ENCODE results near the gene ZNF570. TPM values are rescaled to one million over a fixed set of nuclear protein-coding genes. Genes with fewer than 3 reads are reported as not detected.

The ZNF570 gene
- total and polyA plus RNA-seq, 2 of the 13 experiments (the other 11 are each of a cell fraction or from before 2014, with no cell fraction given): 1.0 to 4.4 TPM

DNA sequence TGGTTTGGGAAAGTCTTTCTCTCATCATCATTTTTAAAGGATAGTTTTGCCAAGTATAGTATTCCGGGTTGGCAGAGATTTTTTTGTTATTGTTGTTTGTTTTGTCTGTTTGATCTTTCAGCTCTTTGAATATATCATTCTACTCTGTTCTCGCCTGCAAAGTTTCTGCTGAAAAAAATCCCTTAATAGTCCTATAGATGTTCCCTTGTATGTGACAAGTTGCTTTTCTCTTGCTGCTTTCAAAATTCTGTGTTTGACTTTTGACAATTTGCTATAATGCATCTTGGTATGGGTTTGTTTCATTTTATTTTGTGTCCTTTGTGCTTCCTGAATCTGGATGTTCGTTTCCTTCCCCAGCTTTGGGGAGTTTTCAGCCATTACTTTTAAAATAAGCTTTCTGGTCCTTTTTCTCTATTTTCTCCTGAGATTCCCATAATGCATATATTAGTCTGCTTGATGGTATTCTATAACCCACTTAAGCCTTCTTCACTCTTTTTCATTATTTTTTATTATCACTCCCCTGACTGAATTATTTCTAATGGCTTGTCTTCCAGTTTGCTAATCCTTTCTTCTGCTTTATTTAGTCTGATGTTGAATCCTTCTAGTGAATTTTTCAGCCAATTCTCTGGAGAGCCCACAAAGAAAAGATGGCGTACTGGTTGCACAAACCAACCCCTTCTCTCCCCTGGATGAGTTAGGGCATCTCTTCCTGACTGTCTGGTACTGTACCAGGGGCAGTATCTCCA lies 16.5 kb upstream of the ZNF570 start:
- Histone ChIP-seq H3K27me3 (ENCODE audit: control insufficient read depth in 1 of 2, insufficient read depth in 2 of 2, low read length in 2 of 2) (no peaks in the 10 kb centered on the region), H3K36me3 (replicated peaks in 1 of 2; ENCODE audit: control insufficient read depth in 1 of 2, insufficient read depth in 2 of 2, low read length in 2 of 2) (0 out of 5 replicates have a peak, but pooled peaks cover 0 to 1% of the 10 kb centered on the region in 2 experiments), H2AFZ (ENCODE audit: low read length) (no peak overlapping the region), H3K4me1 (ENCODE audit: insufficient read depth, low read length) (no peaks in the 10 kb centered on the region), H3K4me2 (ENCODE audit: low read depth, low read length) (no peak overlapping the region), H3K27ac (ENCODE audit: extremely low read length, insufficient read depth, low read length) (no peak overlapping the region), H3K4me3 (replicated peaks in 1 of 3; ENCODE audit: insufficient read depth in 1 of 3, low read depth in 2 of 3, low read length in 3 of 3) (no peak overlapping the region), H3K9me3 (ENCODE audit: low read length) (peaks cover 99% of the 10 kb centered on the region), H3K9ac (ENCODE audit: insufficient read depth, low read depth, low read length) (no peak overlapping the region), H4K20me1 (ENCODE audit: insufficient read depth, low read length) (no peaks in the 10 kb centered on the region), H3K79me2 (ENCODE audit: insufficient read depth, low read length) (no peaks in the 10 kb centered on the region)
- DNase-seq (ENCODE audit: low spot score): no peak
- no peak for FAIRE-seq
- intact Hi-C loops (cut with micrococcal nuclease; ENCODE audit: unreplicated experiment) (no loop called here), in situ Hi-C loops (cut with HindIII; ENCODE audit: extremely low pct_ligation_motif_present, low pct_unique_long_range_greater_than_20kb) (no loop called here)
- TF ChIP-seq ZBTB3 (CRISPR knock-in tag; IDR thresholded peaks at IDR 0.05; ENCODE audit: borderline replicate concordance, low read depth) (no peak), NFRKB (IDR thresholded peaks at IDR 0.05) (no peak), ZNF354B (CRISPR knock-in tag; IDR thresholded peaks at IDR 0.05) (no peak), SALL2 (CRISPR knock-in tag; IDR thresholded peaks at IDR 0.05) (no peak), TMF1 (CRISPR knock-in tag; IDR thresholded peaks at IDR 0.05; ENCODE audit: low read depth) (no peak), ZNF687 (CRISPR knock-in tag; IDR thresholded peaks at IDR 0.05) (no peak), ZBTB21 (CRISPR knock-in tag; IDR thresholded peaks at IDR 0.05) (no peak), CHCHD3 (CRISPR knock-in tag; IDR thresholded peaks at IDR 0.05) (no peak), ZNF83 (CRISPR knock-in tag; IDR thresholded peaks at IDR 0.05; ENCODE audit: borderline replicate concordance) (no peak), DRAP1 (CRISPR knock-in tag; IDR thresholded peaks at IDR 0.05) (no peak), ZNF207 (IDR thresholded peaks at IDR 0.05; ENCODE audit: borderline replicate concordance) (no peak), ZNF264 (CRISPR knock-in tag; IDR thresholded peaks at IDR 0.05) (no peak), TBP (CRISPR knock-in tag; IDR thresholded peaks at IDR 0.05) (no peak)
- TF ChIP-seq, protein P1, sequence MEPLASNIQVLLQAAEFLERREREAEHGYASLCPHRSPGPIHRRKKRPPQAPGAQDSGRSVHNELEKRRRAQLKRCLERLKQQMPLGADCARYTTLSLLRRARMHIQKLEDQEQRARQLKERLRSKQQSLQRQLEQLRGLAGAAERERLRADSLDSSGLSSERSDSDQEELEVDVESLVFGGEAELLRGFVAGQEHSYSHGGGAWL (CRISPR knock-in tag; IDR thresholded peaks at IDR 0.05): no peak
- ATAC-seq: no peak
- POLR2A ChIA-PET: no interaction called here
- BruUV-seq (replicated peaks): no TSS peak
- CTCF ChIA-PET (ENCODE audit: low intra/inter-chr PET ratio, low total read pairs): no interaction called here
- WGBS (ENCODE audit: low lambda C conversion rate): 90% methylated on average over 4 of the region's 4 CpGs
